Adipose tissue (tissue), 3 donors: Measurements from ENCODE around the gene HS3ST3B1. TPM values are rescaled to one million over a fixed set of nuclear protein-coding genes. Genes with fewer than 3 reads are reported as not detected.

Experiments used
- H3K27ac ChIP-seq: one replicate; pipeline ENCODE4 v1.5.1; 2013; ENCODE audit warnings: low read depth, low read length
- WGBS, 3 donors: extraction: QIAGEN DNeasy Blood & Tissue Kit; methylation state at CpG; one replicate each; pipeline ENCODE4 v1.1.7; 2013; 5-methylcytosine and 5-hydroxymethylcytosine counted together
- polyA plus RNA-seq, 3 donors: library from polyadenylated mRNA; stranded (reverse); fragments of 200-250 nt; gene quantifications; one replicate each; pipeline ENCODE4 v1.2.3, GENCODE V29; 2013
- donor health status: healthy with polysubstance abuse.
- donor health status: Bipolar disorder and iron deficiency.
- donor health status: healthy.

The HS3ST3B1 gene
- under 1 TPM; 0.39 to 0.95 (median 0.67) TPM for polyA plus RNA-seq

DNA sequence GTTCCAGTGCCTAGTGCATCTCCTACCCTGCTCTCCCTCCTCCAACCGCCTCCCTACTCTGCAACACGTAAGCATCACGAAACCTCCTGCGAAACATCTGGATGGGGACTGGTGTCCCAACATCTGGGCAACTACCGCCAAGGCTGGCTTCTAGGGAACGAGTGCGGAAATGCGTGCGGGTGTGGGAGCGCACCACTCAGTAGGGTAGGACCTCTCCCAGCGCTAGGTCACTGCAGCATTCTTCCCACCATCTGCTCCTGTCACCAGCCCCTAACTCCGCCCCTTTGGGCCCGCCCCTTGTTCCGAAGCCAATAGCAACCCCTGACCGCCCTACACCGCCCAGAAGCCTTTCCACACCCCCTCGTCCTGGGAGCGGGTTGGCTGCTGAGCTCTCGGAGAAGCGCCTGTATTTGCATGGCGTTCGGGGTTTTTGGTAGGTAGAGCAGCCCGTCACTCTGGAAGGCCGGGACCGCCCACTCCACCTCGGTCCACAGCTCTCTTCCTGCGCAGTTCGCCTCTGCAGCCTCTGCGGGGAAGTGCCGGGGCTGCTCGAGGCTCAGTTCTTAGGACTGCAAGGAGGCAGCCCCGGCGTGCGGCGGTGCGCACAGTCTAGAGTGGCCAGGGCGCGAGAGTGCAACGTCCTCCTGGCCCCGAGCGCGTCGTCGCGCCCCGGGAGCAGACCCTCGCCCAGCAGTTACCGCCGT lies at the start of gene HS3ST3B1:
Gene HS3ST3B1 (plus strand): TSS at position 507 of the 704 bp plus-strand sequence. CDS start 438 bp downstream, outside the sequence.
- H3K27ac ChIP-seq = no peak within 1 kb of the TSS
- WGBS, 3 donors = 1 to 2% (median 1%) methylated on average over 49 of the region's 49 CpGs

DNA sequence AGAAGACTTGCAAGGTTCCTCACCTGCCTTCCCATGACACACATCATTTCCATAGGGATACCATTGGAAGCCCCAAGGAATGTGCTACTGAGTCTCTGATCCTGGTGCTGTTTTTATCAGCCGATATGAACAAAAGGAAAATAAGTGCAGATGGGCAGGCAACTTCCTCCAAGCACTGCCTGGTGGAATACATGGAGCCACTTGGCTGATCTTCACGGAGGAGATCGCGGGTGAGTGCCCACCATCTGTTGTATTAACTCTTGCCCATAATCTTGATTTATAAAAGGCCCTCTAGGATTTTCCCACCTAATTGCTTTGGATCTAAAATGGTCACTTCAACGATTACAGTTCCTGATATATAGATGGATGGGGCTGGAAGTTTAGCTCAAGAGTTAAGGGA lies 39.5 kb upstream of the HS3ST3B1 start:
- 87 to 93% (median 91%) methylated on average over 5 of the region's 5 CpGs for WGBS, 3 donors
- H3K27ac ChIP-seq = no peak overlapping the region

DNA sequence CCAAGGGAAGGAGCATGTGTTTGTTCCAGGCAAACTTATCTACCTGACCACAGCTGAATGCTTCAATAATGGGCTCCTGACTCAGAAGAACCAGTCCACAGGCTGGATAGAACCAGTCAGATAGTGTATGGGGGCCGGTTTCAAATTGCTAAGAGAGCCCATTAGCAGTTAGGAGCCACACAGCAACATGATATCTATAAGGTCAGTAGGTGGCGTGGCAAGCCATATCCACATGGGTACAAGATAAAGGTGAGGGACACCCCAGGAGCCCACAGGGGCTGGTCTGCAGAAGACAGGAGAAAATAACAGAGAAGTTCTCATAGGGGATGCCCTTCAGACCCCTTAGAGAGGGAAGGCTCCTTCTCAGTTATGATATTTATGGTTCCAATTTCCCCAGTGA lies 32.6 kb upstream of the HS3ST3B1 start:
- no peak overlapping the region for H3K27ac ChIP-seq
- 61 to 81% (median 74%) methylated on average over 2 of the region's 2 CpGs for WGBS, 3 donors

DNA sequence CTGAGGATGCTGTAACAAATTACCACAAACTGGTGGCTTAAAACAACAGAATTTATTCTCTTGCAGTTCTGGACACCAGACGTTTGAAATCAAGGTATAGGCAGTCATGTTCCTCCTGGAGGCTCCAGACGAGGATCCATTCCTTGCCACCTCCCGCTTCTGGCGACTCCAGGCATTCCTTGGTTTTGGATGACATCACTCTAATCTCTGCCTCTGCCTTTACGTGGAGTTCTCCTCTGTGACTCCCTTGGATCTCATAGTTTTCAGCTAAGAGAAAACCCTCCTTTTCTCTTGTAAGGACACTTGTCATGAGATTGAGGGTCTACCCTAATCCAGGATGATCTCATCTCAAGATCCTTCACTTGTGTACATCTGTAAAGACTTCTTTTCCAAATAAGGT lies 31.4 kb upstream of the HS3ST3B1 start:
- WGBS, 3 donors = 61 to 73% (median 70%) methylated on average over 5 of the region's 5 CpGs

DNA sequence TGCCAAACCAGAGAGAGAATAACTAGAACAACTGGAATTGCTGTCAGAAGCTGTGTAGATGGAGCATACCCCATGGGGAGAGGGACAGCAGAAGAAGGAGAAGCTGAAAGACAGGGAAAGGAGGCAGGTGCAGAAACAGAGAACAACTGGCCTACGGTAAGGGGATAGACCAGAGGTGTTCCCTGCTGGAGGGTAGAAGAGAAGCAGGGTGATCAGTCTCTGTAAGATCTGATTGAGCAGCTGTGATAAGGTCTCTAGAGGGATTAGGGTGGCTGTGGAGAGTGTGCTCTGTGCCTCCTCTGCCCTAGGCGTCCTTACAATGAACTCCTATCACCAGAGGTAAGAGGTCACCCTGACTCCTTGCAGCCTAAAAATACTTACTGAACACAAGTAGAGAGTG lies 30.4 kb upstream of the HS3ST3B1 start:
- H3K27ac ChIP-seq = no peak overlapping the region
- WGBS, 3 donors = 63 to 85% (median 67%) methylated on average over 2 of the region's 2 CpGs

More for the DNA sequence above, 31.4 kb upstream of the HS3ST3B1 start:
- no peak overlapping the region for H3K27ac ChIP-seq

DNA sequence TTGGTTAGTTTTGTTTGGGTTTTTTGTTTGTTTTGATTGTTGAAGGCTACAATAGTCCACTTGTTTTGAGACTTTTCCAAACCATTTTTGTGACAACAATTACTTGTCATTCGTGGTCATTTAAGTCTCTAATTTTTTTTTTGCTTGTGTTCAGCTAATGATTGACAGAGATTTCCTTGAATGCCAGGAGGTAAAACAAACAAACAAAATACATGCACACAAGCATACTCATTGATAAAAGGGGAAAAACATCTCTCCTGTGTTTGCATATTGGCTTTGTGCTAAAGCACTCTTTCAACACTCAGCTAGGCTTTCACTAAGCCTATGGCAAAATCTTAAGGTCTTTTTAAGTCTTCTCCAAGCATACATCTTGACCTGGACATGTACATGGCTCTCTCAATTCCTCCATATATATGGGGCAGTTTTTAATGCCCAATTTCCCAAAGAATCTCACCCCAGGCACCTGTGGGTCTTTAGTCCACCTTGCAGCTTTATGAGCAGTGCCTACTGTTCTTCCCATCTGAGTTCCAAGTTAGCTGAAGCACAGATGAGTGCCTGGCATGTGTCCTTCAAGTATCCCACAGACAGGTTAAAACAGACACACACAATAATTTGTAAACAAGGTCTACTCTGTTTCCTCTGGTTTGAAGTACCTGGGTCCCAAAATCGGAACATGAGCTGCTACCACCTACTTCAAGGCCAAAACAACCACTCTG lies 24.2 kb upstream of the HS3ST3B1 start:
- WGBS, 3 donors = 43 to 77% (median 71%) methylated on average over 2 of the region's 2 CpGs
- no peak overlapping the region for H3K27ac ChIP-seq

DNA sequence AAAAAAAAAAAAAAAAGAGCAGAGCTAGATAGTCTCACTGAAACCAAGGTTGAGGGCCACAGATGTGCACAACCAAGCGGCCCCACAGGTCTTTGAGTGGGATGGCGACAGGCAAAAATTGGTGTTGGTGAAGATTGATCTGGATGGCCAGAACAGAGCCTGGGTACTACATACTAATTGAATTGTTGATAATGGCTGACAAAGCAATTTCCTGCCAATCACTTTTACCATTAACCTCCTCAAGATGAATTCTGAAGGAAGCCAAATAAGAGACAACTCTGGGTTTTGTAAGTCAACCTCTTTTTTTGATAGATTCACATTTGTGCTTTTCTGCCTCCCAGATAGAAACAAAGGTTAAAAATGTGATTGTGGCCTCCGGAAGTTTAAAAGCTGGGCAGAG lies 19.4 kb upstream of the HS3ST3B1 start:
- H3K27ac ChIP-seq = no peak overlapping the region

DNA sequence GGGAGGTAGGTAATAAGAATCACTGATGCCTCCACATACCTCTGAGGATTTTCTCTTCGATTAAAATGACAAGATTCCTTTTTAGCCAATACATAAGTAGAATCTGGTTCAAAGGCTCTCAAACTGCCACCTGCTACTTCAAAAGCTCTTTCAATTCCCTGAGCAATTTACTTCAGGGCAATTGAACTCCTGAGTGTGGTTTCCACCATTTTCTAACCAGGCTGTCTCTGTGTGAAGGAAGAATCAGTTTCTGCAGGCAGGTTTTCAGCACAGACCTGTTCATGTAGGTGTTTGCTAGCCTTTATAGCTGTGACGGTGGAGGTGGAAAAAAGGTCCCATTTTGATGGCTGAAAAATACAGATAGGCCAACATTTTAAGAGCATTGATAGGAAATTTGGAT lies 18.2 kb upstream of the HS3ST3B1 start:
- H3K27ac ChIP-seq = no peak overlapping the region
- WGBS, 3 donors = 77 to 89% (median 83%) methylated on average over 2 of the region's 2 CpGs

More for the DNA sequence above, 19.4 kb upstream of the HS3ST3B1 start:
- WGBS, 3 donors = 80 to 93% (median 85%) methylated on average over 3 of the region's 3 CpGs

DNA sequence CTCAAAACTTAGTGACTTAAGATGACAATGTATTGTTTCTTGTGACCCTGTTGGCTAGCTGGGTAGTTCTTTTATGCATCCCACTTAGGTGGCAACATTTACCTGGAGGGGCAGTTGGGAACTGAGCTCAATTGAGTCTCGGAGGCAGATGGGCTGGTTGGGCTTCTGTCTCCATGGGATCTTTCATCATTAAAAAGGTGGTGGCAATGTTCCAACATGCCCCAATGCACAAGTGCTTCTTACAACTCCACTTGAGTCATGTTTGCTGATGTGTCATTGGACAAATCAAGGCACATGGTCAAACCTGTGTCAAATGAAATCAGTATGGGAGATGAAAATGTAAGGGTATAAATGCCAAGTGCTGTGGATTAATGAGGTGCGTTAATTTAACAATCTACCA lies 11.7 kb upstream of the HS3ST3B1 start:
- no peak overlapping the region for H3K27ac ChIP-seq
- WGBS, 3 donors = 85 to 90% (median 86%) methylated on average over 2 of the region's 2 CpGs

DNA sequence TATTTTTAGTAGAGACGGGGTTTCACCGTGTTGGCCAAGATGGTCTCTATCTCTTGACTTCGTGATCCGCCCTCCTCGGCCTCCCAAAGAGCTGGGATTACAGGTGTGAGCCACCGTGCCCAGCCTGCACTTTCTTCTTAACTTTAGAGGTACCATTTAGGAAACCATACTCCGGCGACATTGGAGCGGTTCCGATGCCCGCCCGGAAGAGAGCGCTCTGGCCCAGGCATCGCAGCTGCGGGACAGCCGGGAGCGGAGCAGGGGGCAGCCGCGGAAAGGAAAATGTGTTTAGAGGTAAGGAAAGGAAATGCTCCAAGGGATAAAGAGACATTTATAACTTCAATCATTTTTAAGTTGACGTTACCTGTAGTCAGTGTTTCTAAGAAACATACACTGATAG lies 6.0 kb upstream of the HS3ST3B1 start:
- 28 to 40% (median 38%) methylated on average over 20 of the region's 20 CpGs for WGBS, 3 donors

DNA sequence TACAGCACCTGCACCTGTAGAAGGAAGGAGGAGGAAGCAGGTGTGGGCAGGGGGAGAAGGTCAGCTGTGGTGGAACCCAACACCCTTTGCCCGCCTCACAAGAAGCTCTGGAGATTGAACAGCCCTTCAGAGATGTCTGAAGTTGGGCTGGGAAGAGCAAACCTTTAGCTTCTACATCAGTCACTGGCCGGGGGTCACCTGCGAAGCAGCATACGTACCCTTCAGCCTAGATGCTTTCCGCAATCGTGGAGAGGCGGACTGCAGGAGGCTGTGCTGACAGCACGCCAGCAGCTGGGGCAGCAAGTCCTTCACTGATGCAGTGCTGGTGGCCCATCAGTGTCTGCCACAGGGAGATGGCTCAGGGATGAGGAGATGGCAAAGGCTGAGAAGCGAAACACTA lies 5.2 kb upstream of the HS3ST3B1 start:
- no peak overlapping the region for H3K27ac ChIP-seq
- WGBS, 3 donors = 64 to 88% (median 80%) methylated on average over 9 of the region's 9 CpGs

More for the DNA sequence above, 6.0 kb upstream of the HS3ST3B1 start:
- no peak overlapping the region for H3K27ac ChIP-seq

DNA sequence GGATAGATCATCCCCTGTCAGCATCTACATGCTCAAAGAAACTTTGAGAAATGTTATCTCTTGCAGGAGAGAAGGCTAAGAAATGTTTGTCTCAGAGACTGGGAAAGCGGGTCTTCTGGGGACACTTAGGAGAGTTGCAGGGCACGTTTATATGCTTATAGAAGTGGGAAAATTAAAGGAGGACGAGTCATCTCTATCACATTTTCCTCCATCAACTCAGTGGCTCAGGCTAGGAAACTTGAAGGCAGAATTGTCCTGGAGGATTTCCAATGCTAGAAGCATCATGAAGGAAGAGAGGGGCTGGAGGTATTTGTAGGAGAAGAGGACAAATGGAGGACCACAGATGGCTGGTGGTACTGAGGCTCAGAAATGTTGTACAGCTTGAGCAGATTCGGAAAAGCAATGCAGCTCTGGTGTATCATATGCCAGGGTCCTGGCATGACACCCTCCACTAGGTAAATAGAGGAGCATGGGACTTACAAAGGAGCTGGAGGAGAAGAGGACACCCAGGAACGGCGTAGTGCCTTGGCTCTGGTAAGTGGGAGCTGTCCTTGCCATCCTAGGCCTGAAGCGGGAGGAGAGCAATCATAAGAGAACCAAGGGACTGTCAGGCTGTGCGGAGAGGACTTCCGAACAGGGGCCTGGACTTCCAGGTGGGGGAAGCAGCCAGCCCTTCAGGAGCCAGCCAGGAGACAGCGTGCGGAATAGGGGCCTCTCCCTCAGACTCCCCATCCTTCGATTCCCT lies 4.5 kb upstream of the HS3ST3B1 start:
- WGBS, 3 donors = 45 to 70% (median 61%) methylated on average over 12 of the region's 12 CpGs

DNA sequence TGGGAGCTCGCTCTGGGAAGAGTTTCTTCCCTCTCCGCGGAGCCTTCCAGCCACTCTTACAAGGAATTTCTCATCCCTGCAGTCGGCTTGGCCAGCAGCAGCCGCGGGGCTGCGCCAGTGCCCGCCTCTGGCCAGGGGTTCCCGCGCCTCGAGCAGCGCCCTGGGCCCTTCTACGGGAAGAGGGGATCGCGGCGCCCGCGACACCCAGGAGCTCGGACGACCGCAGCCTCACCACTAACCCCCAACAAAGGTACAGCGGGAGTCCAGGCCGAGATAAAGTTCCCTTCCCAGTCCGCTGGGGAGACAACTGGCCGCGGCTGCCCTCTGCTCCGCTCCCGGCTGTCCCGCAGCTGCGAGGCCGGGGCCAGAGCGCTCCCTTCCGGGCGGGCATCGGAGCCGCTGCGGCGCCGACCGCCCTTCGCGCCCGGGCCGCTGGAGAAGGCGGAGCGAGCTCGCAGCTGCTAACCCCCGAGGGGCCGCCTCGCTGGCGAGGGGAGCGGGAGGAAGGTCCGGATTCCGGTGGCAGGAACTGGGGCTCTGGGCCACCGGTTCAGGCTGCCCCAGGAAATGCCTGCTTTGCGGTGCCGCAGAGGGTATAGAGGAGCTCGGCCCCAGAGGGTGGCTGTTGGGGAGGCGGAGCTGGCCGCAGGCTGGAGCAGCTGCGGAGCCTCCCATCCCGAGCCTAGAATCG lies 3.6 kb upstream of the HS3ST3B1 start:
- no peak overlapping the region for H3K27ac ChIP-seq
- WGBS, 3 donors = 2 to 4% (median 2%) methylated on average over 42 to 63 of the region's 63 CpGs

More for the DNA sequence above, 4.5 kb upstream of the HS3ST3B1 start:
- H3K27ac ChIP-seq = no peak overlapping the region

DNA sequence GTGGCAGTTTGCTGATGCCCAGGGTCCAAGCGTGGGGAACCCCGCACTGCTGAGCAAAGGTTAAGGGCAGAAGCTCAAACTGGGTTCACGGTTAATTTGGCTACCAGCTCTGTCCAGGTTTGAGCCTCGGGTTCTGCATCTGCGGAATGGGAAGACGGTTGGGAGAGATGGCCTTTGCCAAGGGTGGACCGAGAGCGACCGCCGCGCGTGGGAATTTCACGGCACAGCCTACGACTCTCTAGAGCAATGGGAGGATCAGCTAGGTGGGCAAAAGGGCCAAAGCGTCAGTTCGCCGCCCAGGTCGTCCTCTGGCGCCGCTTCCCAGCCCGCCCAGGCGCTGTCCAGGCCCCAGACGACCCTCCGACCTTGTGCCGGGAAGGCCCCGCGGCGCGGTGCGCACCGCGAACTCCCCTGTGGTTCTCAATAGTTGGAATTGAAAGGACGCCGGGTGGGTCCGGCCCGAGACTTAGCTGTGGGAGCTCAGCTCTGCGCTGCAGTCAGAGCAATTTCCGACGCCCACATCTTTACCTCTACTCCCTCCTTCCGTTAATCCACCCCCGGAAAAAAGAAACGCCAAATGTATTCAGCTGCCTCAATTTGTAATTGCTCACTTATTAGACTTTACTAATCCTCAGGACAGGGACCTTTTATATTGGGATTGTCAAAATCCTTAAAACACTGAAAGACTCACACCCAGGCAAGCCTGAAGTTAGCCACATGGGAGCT lies 2.5 kb upstream of the HS3ST3B1 start:
- H3K27ac ChIP-seq = no peak overlapping the region
- 14 to 32% (median 30%) methylated on average over 41 to 42 of the region's 42 CpGs for WGBS, 3 donors

DNA sequence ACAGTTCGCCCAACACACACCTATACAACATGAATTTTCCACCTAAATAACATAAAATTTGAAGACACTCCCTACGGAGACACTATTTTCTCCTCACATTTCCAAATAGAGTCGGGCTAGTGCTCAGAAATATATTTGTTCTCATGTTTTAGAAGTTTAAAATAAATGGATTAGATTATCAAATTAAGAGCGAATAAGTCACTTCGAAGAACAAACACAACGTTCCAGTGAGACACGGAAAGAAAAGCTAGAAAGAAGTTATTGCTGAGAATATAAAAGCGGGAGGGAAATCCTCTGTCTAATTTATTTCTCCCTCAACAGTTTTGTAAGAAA lies 2.0 kb upstream of the HS3ST3B1 start:
- WGBS, 3 donors = 12 to 28% (median 23%) methylated on average over 8 of the region's 8 CpGs

DNA sequence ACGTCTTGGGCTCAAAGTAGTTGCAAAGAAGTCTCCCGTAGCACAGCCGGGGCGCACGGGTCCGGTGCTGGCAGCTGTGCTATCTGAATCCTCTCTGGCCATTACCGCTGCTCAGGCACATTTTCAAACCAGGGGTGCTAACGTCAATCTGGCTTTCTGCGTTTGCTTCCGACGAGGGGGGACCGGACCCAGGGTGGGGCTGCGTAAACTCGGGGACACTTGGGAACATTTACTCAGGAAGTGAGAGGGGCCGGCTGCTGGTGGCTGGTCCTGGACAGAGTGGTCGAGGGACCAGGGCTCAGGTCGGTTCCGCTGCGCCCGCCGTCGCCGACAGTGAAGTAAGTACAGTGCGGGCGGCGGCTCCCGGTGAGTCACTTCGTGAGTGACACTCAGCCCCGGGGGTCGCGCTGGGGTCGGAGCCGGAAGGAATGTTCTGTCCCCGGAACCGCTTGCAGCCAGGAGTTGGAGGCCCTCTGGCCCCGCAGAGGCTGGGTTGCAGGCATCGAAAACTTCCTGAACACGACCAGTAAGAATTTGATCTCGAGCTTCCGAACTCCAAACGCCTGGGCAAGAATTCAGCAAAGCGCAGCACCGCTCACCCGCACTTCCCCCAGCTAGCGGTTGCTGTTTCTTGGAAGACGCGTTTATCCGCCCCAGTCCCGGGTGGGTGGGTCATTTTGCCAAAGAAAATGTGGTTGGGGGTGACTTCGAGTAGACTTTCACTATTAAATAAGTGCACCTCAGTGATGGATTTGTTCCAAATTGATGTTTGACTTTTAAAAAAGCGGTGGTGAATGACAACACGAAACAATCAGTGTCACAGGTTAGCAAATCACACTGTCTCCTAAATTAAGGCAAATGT lies 1.4 kb upstream of the HS3ST3B1 start:
- no peak overlapping the region for H3K27ac ChIP-seq
- 2 to 3% (median 2%) methylated on average over 52 of the region's 52 CpGs for WGBS, 3 donors

More for the DNA sequence above, 2.0 kb upstream of the HS3ST3B1 start:
- H3K27ac ChIP-seq = no peak overlapping the region
